Tibial nerve (tissue), 4 donors: ENCODE results near the gene GNA14.

ENCODE experiments used
- EP300 ChIP-seq, 2 donors: sonication (generic); formaldehyde crosslinking; IDR thresholded peaks; one replicate each; pipeline ENCODE4 v1.6.1; 2017; ENCODE audit warnings: antibody characterized with exemption in 2 of 2, mild to moderate bottlenecking in 1 of 2
- POLR2A ChIP-seq, 2 donors: fragments of 450-650 bp; IDR thresholded peaks; one replicate each; pipeline ENCODE4 v1.6.1; 2017; ENCODE audit warnings: antibody characterized with exemption in 2 of 2, mild to moderate bottlenecking in 2 of 2, moderate library complexity in 2 of 2
- TF ChIP-seq, protein P1 (sequence below), 5 experiments: fragments of 200-600 bp in 3 of 5; fragments of 450-650 bp in 2 of 5; sonication (generic) in 3 of 5; IDR thresholded peaks; one replicate each; pipeline ENCODE4 v1.5.1; 2016 to 2019; ENCODE audit warnings: antibody characterized with exemption in 5 of 5, mild to moderate bottlenecking in 3 of 5, moderate library complexity in 2 of 5

DNA sequence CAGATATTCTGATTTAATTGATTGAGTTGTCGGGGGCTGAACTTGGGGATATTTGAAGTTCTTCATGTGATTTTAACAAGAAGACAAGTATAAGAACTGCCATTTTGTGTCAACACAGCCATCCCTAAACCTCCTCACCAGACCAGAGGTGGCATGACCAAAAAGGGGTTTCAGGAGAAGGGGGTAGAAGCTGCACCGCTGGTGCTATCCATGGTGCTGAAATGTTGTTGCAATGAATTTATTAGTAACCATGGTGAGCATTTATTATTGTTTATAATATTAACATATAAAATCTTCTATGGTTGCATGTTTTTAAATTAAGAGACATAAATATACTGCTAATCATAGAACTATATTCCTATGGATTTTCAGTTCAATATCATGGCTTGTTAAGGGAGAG, 72.3 kb downstream of the GNA14 start:
- TF ChIP-seq, protein P1, sequence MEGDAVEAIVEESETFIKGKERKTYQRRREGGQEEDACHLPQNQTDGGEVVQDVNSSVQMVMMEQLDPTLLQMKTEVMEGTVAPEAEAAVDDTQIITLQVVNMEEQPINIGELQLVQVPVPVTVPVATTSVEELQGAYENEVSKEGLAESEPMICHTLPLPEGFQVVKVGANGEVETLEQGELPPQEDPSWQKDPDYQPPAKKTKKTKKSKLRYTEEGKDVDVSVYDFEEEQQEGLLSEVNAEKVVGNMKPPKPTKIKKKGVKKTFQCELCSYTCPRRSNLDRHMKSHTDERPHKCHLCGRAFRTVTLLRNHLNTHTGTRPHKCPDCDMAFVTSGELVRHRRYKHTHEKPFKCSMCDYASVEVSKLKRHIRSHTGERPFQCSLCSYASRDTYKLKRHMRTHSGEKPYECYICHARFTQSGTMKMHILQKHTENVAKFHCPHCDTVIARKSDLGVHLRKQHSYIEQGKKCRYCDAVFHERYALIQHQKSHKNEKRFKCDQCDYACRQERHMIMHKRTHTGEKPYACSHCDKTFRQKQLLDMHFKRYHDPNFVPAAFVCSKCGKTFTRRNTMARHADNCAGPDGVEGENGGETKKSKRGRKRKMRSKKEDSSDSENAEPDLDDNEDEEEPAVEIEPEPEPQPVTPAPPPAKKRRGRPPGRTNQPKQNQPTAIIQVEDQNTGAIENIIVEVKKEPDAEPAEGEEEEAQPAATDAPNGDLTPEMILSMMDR (IDR thresholded peaks at IDR 0.05), result no peak
- no peak for TF ChIP-seq POLR2A (IDR thresholded peaks at IDR 0.05)
- TF ChIP-seq EP300 (IDR thresholded peaks at IDR 0.05), result no peak
